Measurements from ENCODE around the gene FMO2. TPM values are rescaled to one million over a fixed set of nuclear protein-coding genes. Genes with fewer than 3 reads are reported as not detected.
A peak's percentile ranks its signal among the peaks of the same experiment; 100 is the strongest.

FMO2 gene
- total RNA-seq, 1 donor from 2014 or later: 0.24 TPM

DNA sequence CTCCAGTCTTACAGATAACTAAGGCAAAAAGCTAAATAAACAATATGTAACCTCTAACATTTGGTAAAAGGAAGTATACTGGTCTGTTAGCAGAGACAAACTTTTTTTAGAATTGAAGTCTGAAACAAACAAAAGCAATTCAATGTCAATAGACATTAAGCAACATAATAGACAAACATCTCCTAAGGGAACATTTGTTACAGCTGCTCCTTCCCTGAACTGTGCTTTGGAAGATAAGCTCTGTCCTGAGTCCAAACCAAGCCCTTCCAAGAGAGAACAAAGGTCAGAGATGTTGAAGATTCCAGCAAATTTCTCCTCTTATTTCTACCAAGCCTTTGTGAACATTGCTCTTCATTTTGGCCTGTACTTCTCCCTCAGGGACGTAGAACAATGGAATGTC lies 25.3 kb downstream of the FMO2 start:
- no peaks in the 10 kb centered on the region for H3K9me3 Mint-ChIP-seq (ENCODE audit: unreplicated experiment)
- H3K27me3 Mint-ChIP-seq (ENCODE audit: unreplicated experiment): peaks cover 4% of the 10 kb centered on the region
- H3K4me3 Mint-ChIP-seq (ENCODE audit: unreplicated experiment): no peak overlapping the region
- peak overlapping the region; percentile 34 for H3K27ac Mint-ChIP-seq (ENCODE audit: unreplicated experiment)
- no peaks in the 10 kb centered on the region for H3K36me3 Mint-ChIP-seq (ENCODE audit: unreplicated experiment)
- no peak for DNase-seq (ENCODE audit: extremely low spot score, unreplicated experiment)
- no peak for TF ChIP-seq CTCF (IDR thresholded peaks at IDR 0.05)
- peaks cover 14% of the 10 kb centered on the region for H3K4me1 Mint-ChIP-seq (ENCODE audit: unreplicated experiment)

DNA sequence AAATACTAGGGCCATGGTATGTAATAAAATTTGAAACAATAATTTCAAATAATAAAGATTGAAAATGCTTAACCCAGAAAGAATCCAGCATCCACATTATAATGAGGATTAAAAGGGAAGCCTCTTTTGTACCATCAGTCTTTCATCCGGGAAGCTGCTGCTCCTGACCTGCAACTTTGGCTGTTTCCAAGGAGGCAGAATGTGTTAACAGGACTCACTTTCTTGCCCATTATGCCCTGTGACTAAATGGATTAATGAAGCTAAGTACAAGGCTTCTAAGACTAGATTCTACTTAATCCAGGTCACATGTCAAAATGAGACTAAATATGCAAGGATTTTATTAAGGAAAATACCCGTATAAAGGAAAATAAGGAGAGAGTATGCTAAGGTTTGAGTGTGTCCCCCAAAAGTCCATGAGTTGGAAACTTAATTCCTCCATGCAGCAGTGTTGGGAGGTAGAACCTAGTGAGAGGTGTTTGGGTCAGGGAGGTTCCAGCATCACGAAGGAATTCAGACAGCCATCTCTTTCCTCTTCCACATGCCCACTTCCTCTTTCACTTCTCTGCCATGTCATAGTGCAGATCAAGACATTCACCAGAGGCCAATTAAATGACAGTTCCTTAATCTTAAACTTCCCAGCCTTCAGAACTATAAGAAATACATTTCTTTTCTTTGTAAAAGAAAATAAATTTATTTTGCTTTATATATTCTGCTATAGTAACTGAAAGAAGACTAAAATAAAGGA lies 27.7 kb downstream of the FMO2 start:
- Mint-ChIP-seq H3K4me1 (ENCODE audit: unreplicated experiment) (peaks cover 22% of the 10 kb centered on the region), H3K4me3 (ENCODE audit: unreplicated experiment) (no peak overlapping the region), H3K27ac (ENCODE audit: unreplicated experiment) (no peak overlapping the region), H3K9me3 (ENCODE audit: unreplicated experiment) (no peaks in the 10 kb centered on the region), H3K27me3 (ENCODE audit: unreplicated experiment) (no peaks in the 10 kb centered on the region), H3K36me3 (ENCODE audit: unreplicated experiment) (no peaks in the 10 kb centered on the region)
- no peak for TF ChIP-seq CTCF (IDR thresholded peaks at IDR 0.05)
- no peak for DNase-seq (ENCODE audit: extremely low spot score, unreplicated experiment)

GRCh38 chr1:171213559-171214454 lies 28.7 kb downstream of the FMO2 start:
- no peaks in the 10 kb centered on the region for H3K9me3 Mint-ChIP-seq (ENCODE audit: unreplicated experiment)
- H3K36me3 Mint-ChIP-seq (ENCODE audit: unreplicated experiment): no peaks in the 10 kb centered on the region
- no peak for TF ChIP-seq CTCF (IDR thresholded peaks at IDR 0.05)
- DNase-seq (ENCODE audit: extremely low spot score, unreplicated experiment): no peak
- no peak overlapping the region for H3K27ac Mint-ChIP-seq (ENCODE audit: unreplicated experiment)
- no peak overlapping the region for H3K4me3 Mint-ChIP-seq (ENCODE audit: unreplicated experiment)
- no peaks in the 10 kb centered on the region for H3K27me3 Mint-ChIP-seq (ENCODE audit: unreplicated experiment)
- H3K4me1 Mint-ChIP-seq (ENCODE audit: unreplicated experiment): peaks cover 32% of the 10 kb centered on the region

DNA sequence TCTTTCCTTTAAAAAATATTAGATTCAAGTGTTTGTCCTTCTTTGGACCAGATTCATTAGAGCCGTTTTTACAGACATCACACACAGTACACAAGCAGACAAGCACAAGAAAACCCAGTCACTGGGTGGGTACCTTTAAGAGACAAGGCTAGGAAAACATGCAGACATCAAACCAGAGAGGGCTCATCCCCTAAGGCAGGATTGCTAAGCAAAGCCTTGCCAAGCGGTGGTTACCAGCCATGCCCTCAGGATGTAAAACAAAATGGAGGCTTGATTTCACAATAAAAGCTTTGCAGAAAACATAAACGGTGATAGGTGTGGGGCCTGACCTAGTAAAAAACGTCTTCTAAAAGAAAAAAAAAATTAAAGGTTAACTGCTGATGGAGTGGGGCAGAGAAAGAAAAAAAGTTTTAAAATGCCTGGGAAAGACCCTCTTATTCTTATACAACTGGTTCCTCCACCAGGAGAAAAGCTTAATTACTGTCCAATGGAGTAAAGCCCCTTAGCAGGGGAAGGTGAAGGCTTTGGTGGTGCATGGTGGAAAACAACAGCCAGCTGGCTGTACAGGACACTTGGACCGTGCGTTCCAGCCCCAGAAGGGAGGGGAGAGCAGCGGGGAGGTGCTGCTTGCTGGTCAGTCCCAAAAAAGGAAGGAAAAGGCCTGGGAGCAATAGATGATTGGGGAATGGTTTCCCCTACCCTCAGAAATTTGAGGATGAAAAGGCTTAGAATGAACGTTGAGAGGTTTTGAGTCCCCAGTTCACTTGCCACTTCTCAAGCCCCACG lies 32.8 kb downstream of the FMO2 start:
- Mint-ChIP-seq H3K9me3 (ENCODE audit: unreplicated experiment) (peaks cover 2% of the 10 kb centered on the region), H3K4me3 (ENCODE audit: unreplicated experiment) (peak overlapping the region; percentile 4), H3K4me1 (ENCODE audit: unreplicated experiment) (peaks cover 59% of the 10 kb centered on the region), H3K27me3 (ENCODE audit: unreplicated experiment) (no peaks in the 10 kb centered on the region), H3K36me3 (ENCODE audit: unreplicated experiment) (no peaks in the 10 kb centered on the region), H3K27ac (ENCODE audit: unreplicated experiment) (peak overlapping the region; percentile 95)
- DNase-seq (ENCODE audit: extremely low spot score, unreplicated experiment): no peak
- TF ChIP-seq CTCF (IDR thresholded peaks at IDR 0.05): no peak
